A549 treated with CORT108297 at 1 μM for 4 hours (cell line): ENCODE data around the gene MED13. TPM values are rescaled to one million over a fixed set of nuclear protein-coding genes. Genes with fewer than 3 reads are reported as not detected.

Experiments used
- total RNA-seq: library from RNA; stranded (reverse); fragments of 200-300 nt; extraction: Qiagen RNA extraction; gene quantifications from 5 replicates; pipeline ENCODE4 v1.2.3, GENCODE V29; 2022

MED13 gene, protein sequence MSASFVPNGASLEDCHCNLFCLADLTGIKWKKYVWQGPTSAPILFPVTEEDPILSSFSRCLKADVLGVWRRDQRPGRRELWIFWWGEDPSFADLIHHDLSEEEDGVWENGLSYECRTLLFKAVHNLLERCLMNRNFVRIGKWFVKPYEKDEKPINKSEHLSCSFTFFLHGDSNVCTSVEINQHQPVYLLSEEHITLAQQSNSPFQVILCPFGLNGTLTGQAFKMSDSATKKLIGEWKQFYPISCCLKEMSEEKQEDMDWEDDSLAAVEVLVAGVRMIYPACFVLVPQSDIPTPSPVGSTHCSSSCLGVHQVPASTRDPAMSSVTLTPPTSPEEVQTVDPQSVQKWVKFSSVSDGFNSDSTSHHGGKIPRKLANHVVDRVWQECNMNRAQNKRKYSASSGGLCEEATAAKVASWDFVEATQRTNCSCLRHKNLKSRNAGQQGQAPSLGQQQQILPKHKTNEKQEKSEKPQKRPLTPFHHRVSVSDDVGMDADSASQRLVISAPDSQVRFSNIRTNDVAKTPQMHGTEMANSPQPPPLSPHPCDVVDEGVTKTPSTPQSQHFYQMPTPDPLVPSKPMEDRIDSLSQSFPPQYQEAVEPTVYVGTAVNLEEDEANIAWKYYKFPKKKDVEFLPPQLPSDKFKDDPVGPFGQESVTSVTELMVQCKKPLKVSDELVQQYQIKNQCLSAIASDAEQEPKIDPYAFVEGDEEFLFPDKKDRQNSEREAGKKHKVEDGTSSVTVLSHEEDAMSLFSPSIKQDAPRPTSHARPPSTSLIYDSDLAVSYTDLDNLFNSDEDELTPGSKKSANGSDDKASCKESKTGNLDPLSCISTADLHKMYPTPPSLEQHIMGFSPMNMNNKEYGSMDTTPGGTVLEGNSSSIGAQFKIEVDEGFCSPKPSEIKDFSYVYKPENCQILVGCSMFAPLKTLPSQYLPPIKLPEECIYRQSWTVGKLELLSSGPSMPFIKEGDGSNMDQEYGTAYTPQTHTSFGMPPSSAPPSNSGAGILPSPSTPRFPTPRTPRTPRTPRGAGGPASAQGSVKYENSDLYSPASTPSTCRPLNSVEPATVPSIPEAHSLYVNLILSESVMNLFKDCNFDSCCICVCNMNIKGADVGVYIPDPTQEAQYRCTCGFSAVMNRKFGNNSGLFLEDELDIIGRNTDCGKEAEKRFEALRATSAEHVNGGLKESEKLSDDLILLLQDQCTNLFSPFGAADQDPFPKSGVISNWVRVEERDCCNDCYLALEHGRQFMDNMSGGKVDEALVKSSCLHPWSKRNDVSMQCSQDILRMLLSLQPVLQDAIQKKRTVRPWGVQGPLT (N-terminal part only)
- 15.3 to 24.7 TPM (median 19.6 TPM) in 5 replicates for total RNA-seq

DNA sequence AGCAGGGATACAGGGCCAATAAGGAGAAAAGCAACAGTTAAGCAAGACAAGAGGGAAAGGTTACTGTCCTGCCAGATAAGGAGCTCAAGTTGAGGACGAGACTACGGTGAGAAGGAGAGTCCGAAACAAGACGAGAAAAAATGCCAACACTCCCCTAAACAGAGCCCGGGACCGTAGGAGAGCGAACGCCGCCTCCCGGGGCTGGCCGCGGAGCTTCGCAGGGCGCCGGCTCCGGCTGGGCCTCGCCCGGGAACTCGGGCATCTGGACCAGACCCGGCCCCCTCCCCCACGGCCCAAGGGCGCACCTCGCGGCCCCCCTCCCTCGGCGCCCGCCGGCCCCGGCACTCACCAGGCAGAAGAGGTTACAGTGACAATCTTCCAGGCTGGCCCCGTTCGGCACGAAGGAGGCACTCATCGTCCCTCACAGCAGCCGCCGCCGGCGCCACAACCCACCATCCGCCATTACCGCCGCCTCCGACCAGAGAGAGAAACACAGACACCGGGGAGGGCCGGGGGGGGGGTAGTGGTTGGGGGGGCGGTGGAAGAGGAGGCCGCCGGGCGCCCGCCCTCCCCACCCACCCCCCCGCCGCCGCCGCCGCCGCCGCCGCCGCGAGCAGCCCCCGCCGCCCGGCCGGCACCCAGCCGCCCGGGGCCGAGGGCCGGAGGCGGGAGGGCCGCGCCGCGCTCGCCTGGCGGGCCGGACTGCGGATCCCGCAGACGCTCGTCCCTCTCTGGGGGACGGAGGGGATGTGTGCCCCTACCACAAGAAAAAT lies at the start of gene MED13:
MED13 (minus strand) TSS at position 488 of the 773 bp plus-strand sequence; CDS start at position 415, 73 bp downstream.

DNA sequence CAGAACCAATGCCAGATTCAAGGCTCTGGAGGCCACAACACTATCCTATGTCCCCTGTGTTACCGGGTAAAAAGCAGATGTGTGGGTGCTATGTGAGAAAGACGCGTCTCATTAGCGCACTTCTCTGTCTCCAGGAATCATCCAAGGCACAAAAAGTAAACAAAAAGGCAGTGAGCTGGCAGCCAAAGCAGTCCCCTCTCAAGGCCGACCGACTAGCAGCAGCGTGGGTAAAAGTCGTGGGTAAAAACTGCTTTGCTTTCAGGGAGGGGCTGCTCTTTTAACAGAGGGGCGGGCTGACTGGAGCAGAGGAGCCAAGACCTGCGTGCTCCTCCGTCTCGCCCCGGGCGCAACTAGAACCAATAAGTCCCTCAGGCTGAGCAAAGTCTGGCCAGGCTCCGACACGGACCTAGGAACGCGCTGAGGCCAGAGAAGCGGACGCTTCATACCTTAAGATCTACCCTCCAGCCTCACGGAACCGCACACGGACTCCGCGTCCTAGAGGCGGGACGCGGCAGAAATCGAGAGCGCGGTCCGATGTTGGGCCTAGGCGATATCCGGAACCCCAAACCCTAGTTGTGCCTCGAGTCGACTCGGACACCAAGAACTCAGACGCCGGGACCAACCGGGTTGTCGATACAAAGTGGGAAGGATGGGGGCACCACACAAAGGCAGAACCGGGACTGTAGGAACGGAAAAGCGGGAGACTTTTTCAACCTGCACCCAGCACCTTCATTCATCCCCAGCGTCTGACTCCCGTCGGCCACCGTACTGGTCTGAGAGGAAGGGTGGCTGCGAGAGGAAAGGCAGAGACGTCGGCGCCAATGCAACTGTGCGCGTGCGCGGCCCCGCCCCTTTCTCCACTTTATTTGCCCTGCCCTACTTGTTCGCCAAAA lies 137.6 kb downstream of the MED13 start, which contains the start of gene INTS2:
INTS2 (minus strand) TSS at position 775 of the 893 bp plus-strand sequence. CDS start 1,338 bp downstream, outside the sequence.

Other genes with a start within 250 kb of the MED13 start
- 3.1 to 4.8 TPM (median 4.3 TPM) in 5 replicates for gene BRIP1, start 201.8 kb downstream of the MED13 start, total RNA-seq
- 10.3 to 14.1 TPM (median 13.1 TPM) in 5 replicates for gene INTS2, start 137.3 kb downstream of the MED13 start, total RNA-seq